Measurements from ENCODE around the gene MRPS27.

DNA sequence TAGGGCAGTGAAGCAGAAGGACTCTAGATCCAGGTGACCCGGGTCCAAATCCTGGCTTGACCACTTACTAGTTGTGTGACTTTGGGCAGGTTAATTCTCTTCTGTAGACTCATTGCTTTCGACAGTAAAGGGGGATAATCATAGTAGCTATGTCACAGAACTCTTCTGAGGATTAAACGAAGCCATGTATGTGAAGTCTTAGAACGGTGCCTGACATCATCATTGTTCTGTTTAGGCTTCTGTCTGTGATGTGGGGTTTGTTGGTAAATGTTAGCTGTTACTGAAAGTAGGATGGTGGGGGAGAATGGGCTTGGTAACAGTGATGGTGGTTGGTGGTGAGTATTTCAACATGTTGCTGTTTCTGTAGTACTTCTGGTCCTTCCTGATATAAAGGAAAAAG lies 139.1 kb downstream of the MRPS27 start:
- TF ChIP-seq, protein P1, sequence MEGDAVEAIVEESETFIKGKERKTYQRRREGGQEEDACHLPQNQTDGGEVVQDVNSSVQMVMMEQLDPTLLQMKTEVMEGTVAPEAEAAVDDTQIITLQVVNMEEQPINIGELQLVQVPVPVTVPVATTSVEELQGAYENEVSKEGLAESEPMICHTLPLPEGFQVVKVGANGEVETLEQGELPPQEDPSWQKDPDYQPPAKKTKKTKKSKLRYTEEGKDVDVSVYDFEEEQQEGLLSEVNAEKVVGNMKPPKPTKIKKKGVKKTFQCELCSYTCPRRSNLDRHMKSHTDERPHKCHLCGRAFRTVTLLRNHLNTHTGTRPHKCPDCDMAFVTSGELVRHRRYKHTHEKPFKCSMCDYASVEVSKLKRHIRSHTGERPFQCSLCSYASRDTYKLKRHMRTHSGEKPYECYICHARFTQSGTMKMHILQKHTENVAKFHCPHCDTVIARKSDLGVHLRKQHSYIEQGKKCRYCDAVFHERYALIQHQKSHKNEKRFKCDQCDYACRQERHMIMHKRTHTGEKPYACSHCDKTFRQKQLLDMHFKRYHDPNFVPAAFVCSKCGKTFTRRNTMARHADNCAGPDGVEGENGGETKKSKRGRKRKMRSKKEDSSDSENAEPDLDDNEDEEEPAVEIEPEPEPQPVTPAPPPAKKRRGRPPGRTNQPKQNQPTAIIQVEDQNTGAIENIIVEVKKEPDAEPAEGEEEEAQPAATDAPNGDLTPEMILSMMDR (conservative IDR thresholded peaks at IDR 0.05 in 1 of 2, IDR thresholded peaks at IDR 0.05 in 1 of 2; ENCODE audit: extremely low read depth in 1 of 2, insufficient read depth in 1 of 2, low read depth in 1 of 2, low read length in 2 of 2), result no peak
- no peak for TF ChIP-seq EZH2 (IDR thresholded peaks at IDR 0.05; ENCODE audit: borderline replicate concordance, low read length)

Data from mammary epithelial cell (primary cell).